HG03342 (cell line): ENCODE measurements around the gene RASSF5.
A peak's percentile ranks its signal among the peaks of the same experiment; 100 is the strongest.

Experiments used
- ATAC-seq: cut with Tn5 transposase; IDR thresholded peaks from one replicate; pipeline ENCODE4 v1.9.1; 2021; ENCODE audit warnings: mild to moderate bottlenecking, moderate library complexity; ENCODE audit not compliant: unreplicated experiment

Gene RASSF5

DNA sequence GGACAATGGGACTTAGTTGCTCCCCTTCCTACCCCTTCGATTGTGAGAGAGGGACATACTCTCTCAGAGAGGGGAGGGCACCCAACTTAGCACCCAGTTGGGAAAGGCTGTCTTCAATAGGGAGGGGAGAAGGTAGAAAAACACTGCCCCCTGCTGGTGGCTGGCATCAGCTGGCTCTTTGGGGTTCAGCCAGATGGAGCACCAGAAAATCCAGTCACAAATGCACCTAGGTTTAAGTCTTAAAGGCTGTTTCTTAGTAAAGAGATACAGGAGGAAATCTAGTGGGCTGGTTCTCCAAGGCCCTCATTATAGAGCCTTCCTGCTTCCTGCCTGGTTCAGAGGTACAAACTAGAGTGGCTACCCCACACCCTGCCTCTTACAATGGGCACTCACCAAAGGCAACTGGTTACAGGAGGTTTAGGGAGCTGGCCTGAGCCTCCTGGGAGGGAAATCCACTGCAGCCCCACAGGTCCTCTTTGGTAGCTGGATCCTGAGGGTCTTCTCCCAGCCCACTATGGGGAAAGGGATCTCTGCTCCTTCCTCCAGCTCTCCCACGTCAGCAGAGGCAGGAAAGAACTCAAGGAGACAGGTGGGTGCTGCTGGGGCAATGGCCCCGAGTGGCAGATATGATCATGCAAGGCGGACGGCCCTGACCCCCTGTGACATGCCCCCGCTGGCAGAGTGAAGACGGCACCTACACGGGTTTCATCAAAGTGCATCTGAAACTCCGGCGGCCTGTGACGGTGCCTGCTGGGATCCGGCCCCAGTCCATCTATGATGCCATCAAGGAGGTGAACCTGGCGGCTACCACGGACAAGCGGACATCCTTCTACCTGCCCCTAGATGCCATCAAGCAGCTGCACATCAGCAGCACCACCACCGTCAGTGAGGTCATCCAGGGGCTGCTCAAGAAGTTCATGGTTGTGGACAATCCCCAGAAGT lies 76.6 kb downstream of the RASSF5 start:
- no peak for ATAC-seq

DNA sequence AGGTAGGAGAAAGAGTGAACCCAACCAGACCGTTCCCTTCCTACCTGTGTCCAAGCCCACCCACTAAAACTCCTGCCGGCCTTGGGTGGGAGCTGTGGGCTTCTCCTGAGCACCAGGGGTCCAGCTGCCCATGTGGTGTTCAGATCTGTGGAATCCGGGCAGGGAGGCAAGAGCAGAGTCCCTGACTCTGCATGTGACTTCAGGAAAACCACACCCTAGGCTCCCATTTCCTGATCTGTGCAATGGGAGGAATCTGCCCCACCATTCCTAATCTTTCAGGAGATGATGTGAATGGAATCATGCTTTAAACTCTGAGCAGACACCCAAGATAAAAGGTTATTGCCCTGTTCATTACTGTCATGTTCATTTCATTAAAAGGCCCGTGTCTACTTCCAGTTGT lies 77.4 kb downstream of the RASSF5 start:
- ATAC-seq, result no peak

DNA sequence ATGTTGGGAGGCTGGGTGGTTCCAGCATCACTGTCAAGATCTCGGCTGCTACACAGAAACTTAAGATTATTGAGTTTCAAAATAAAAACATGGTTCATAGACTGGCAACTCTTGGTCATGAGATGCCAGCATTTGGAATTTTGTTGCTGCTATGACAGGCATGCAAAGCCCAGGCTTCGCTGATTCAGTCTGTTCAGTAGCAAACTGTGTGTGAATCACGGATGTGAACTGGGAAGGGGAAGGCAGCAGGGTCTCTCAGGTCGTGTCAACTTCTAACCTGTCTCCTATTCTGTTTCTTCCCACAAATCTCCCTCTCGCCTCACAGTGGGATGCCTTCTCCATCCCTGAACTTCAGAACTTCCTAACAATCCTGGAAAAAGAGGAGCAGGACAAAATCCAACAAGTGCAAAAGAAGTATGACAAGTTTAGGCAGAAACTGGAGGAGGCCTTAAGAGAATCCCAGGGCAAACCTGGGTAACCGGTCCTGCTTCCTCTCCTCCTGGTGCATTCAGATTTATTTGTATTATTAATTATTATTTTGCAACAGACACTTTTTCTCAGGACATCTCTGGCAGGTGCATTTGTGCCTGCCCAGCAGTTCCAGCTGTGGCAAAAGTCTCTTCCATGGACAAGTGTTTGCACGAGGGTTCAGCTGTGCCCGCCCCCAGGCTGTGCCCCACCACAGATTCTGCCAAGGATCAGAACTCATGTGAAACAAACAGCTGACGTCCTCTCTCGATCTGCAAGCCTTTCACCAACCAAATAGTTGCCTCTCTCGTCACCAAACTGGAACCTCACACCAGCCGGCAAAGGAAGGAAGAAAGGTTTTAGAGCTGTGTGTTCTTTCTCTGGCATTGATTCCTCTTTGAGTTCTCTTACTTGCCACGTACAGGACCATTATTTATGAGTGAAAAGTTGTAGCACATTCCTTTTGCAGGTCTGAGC lies 79.4 kb downstream of the RASSF5 start:
- ATAC-seq, result no peak

DNA sequence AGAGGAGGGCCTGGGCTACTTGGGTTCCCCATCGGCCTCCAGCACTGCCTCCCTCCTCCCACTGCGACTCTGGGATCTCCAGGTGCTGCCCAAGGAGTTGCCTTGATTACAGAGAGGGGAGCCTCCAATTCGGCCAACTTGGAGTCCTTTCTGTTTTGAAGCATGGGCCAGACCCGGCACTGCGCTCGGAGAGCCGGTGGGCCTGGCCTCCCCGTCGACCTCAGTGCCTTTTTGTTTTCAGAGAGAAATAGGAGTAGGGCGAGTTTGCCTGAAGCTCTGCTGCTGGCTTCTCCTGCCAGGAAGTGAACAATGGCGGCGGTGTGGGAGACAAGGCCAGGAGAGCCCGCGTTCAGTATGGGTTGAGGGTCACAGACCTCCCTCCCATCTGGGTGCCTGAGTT lies 80.6 kb downstream of the RASSF5 start:
- no peak for ATAC-seq

DNA sequence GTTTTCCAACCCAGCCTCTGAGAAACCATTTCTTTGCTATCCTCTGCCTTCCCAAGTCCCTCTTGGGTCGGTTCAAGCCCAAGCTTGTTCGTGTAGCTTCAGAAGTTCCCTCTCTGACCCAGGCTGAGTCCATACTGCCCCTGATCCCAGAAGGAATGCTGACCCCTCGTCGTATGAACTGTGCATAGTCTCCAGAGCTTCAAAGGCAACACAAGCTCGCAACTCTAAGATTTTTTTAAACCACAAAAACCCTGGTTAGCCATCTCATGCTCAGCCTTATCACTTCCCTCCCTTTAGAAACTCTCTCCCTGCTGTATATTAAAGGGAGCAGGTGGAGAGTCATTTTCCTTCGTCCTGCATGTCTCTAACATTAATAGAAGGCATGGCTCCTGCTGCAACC lies 81.2 kb downstream of the RASSF5 start:
- no peak for ATAC-seq

DNA sequence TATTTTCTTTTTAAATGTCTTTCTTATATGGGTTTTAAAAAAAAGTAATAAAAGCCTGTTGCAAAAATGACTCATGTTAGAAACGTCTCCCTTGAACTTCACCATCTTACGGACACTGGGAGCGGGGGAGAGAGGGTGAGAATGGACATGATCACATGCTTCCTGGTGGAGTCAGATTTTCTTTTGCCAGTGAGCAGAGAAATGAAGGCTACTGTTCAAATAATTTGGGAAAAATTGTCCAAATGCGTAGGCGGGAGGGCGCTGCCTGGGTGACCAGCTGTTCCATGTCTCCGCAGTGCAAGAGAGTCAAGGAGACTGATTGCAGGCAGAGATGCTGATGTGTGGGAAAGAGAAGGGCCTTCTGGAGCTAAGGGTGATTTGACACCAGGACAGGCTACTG lies 81.9 kb downstream of the RASSF5 start:
- ATAC-seq, result no peak

DNA sequence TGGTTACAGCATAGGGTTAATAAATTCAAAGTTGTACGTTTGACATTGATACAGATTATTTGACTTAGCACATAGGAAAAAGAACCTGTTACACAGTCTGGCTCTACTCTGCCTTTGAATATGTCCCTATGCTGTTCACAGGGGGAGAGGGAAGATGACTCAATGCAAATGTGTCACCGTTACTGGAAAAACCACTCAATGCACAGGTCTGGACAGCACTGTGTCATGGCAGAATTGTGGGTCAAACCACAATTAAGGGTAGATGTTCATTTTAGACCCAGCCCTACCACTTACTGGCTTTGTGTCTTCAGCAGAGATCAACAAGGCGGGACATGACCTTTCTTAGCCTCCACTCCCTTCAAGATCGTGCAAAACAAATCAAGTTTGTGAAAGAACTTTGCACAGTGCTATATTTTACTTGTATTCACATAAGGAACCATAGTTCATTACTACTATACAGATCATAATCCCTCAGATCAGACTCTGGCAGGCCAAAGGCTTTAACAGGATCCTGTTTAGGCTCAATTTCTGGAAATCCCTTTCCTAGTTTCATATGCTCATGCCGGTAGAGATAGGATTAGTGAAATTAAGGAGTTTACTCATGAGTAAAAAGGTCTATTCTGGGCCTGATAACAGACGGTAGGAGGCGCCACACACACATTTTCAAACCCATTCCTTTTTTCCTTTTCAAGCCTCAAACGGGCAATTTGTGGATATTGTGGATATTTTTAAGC lies 82.9 kb downstream of the RASSF5 start:
- peak; percentile 44 for ATAC-seq

DNA sequence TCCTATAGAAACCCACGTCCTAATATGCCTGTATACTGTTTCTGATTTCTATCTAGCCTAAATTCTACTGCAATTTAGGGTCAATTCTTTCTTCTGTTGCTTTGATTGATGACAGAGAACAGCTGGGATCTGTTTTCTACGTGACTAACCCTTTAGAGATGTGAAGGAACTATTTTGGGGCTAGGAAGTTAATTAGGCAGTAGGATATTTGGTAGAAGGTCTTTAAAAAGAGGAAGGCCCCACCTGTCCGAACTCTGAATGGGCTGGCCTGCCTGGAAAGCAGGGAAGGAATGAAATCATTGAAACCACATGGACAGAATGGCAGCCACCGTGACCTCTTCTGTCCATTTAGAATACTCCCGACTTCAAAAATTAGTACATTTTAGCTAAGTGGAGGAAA lies 83.9 kb downstream of the RASSF5 start:
- ATAC-seq, result no peak

DNA sequence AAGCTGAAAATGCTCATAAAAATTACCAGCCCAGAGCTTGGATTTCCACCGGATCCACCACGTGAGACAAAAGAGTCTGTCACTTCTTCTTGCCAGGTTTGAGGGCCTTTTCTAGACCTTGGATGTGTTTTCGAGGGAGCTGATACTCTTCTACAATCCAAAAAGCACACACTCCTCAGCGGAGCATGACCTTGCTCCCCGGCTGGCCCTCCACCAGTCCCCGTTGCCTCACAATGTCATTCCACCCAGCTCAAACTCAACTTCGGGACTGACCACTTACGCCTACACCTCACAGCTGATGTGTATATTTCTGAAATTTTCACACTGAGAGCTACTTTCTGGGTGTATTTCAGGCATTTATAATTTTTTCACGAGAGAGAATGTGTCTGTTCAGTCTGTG lies 84.4 kb downstream of the RASSF5 start:
- no peak for ATAC-seq

DNA sequence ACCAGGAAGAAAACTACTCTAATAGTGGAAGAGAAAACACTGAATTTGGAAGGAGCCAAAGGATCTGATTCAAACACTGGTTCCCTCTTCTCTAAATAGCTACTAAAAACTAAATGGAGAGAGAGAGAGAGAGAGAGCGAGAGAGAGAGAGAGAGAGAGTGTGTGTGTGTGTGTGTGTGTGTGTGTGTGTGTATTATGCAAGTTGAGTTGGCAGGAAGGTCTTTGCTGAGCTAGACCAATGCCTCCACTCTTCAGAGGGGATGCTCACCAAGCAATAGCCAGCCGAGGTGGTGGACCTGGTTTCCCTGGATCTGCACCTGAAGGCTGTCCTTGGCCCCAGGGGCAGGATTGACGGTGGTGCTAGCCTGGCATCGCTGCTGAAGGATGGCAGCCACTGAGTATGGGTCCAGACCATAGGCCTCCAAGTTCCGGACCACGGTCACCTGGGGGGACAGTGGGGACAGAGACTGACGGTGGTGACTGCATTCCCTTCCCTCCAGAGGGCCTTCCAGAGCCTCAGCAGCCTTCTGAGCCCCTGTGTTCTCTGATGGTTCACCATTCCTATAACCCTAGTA lies 86.1 kb downstream of the RASSF5 start:
- no peak for ATAC-seq

DNA sequence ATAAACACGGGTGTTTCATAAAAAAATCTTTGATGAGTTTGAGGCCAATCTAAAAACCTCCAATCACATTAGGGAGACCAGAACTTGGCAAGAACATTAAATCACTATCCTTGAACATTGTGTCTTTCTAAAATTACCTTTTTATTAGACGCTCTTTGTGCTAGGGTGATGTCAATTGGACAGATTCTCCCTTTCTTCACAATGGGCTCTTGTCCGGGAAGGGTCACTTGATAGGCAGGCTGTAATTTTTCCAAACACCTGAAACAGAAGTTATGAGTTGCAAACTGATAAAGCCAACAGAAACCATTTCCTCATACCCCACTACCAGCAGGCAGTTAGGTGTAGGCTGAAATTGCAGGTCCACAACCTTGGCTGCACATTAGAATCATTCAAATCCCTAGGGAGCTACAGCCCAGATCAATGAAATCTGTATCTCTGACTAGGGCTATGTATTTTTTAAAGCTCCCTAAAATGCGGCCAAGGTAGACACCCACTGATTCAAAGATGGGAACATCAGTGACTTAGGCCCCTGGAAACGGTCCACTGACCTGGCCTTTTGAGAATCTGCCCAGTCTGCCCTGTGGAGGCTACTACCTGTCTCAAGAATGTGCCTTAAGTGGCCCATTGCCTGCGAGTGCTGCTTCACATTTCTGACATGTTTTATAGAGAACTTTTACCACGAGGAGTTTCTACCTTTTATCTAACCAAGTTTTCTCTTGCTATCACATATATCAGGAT lies 88.4 kb downstream of the RASSF5 start:
- no peak for ATAC-seq

DNA sequence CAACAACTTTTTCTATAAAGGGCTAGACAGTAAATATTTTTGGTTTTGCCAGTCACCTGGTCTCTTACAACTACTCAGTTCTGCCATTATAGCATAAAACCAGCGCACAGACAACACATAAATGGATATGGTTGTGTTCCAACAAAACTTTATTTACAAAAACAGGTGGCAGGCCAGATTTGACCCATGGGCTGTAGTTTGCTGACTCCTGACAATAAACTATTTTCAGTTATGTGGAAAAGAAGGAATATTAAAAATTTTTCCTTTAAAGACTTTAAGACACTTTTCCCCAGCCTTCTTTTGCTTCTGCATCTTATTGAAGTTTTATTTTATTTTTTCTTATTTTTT lies 89.0 kb downstream of the RASSF5 start:
- no peak for ATAC-seq

DNA sequence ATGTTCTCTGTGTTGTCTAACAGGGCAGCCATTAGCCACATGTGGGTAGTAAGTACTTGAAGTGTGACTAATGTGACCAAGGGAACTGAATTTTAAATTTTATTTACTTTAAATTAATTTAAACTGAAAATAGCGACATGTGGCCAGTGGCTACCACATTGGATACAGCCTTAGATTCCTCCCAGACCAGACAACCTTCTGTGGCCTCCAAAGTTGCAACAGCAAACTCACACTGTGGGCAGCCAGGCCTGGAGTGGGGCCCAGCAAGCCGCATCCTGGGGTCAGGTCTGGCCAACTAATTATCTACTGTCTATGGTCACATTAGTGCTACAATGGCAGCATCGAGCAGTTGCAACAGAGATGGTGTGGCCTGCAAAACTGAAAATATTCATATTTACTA lies 93.2 kb downstream of the RASSF5 start:
- no peak for ATAC-seq

DNA sequence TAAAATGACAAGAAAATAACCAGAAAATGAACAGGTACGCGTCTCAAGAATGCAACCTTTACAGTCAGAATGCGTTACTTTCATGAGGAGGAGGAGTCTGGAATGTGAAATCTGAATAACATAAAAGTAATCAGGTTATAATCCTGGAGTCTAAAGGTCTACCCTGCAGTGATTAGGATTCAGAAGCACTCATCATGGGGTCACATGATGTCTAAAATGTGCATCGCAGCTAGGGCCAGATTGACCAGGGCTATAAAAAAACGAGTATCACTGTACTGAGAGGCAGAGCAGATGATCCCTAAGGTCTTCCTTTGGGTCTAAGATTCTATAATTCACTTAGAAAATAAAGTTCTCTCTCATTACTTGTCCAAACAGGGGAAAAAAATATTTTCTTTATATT lies 97.5 kb downstream of the RASSF5 start:
- ATAC-seq, result no peak

DNA sequence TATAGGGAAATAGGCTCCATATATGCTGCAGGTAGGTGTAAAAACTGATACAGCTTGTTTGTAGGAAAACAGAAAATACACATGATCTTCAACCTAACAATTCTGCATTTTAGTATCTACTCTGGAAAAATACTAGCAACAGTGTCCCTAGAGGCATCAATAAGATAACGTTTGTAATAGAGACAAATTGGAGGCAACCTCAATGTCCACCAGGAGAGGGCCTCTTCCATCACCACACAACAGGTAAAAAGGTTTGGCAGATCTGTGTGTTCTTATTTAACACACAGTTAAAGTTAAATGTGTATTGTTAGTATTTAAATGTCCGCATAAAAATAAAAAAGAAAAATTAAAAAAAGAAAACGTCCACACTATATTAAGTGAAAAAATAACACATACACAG lies 99.5 kb downstream of the RASSF5 start:
- ATAC-seq, result no peak

DNA sequence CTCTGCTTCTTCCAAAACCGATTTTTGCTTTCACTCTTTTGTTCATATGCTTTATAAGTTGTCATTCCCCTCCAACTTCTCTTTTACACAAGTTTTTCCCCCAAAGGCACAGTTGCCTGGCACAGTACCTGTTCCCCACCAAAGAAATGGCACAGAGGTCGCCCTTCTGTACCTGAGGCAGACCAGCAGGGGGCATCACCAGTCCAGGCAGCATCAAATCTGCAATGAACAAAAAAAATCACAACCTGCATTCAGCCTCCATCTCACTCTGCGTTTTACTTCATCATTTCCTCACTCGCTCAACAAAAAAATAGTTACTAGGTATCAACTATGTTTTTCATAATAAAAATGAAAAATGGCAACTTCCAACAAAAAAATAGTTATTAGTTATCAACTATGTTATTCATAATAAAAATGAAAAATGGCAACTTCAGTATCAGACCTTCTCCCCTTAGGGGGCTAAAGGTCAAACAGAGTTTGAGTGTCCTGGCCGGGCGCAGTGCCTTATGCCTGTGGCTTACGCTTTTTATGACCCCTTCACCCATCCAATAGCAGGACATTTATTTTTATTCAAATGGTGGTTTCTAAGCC lies 100.9 kb downstream of the RASSF5 start:
- no peak for ATAC-seq

DNA sequence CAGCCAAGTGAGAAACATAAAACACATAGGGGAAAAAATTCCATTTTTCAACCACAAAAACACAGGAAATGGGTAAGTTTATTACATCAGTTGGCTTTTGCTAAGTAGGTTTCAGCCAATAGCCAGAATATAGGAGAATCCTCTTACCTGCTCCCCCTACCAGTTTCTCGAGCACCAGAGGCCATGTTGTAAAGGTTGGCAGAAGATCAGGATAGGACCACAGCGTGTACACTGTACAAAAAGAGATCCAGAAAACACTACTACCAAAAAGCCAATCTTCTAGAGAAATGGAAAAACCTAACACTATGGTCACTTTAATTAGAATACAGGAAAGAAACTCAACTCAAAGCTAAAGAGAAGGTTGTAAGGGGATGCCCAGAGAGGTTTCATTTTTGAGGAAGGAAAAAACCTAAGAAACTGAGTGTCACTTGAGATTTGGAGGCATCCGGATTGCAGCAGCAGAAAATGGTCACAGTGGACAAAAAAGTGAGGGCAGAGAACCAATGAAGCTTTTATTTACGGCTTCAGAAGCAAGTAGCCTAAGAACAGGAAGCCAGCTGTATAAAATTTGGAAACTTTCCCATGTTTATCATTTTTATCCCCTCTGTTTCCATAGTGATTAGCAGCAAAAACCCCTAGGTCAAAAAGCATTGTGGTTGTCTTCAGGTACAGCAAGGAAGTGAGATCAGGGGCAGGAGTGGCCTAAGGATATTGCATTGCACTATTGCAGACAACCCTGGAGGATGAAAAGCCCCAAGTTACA lies 102.1 kb downstream of the RASSF5 start:
- ATAC-seq, result no peak

DNA sequence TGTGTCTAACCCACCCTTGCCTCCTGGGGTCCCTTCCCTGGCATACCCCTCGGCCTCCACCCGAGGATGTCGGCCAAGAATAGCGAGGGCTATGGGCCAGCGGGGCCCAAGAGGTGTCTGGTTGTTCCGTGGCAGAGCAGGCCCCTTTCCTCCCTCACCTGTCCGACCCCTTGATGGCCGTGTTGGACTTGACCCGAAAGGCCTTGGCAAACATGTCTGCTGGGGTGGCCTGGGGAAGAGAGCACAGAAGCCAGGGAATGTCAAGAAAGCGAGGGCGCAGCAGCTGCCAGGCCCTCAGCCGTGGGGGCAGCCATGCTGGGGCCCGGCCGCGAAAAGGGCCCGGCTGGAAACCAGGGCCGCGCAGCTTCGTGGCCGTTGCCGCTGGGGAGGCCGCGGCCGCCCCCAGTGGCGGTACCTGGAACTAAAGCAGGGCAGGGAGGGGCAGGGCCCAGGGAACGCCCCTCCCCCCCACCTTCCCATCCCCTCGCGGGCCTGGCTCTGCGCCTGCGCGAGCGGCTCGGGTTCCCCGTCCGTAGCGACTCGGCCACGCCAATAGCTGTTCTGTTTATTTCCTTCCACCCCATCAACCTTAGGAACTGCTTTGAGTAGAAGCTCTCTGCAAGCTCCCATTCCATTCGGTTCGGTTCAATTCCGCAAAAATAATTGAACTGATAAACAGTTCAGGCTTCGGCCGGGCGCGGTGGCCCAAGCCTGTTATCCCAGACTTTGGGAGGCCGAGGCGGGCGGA lies 105.0 kb downstream of the RASSF5 start, which contains the start of gene EIF2D:
Gene EIF2D (minus strand): TSS at position 337 of the 748 bp plus-strand sequence. CDS start 123 bp downstream, at position 214.
- ATAC-seq, result peak; percentile 90
